ENCODE data around the gene PPM1H.

PPM1H gene

GRCh38 chr12:62840806-62841205 is 94.1 kb downstream of the PPM1H start:
- peaks cover 3% of the 10 kb centered on the region for H3K9me3 Mint-ChIP-seq
- H3K27ac Mint-ChIP-seq, result no peak overlapping the region
- DNase-seq, result no peak
- peaks cover 14% of the 10 kb centered on the region for H3K36me3 Mint-ChIP-seq (ENCODE audit: low read depth)
- H3K27me3 Mint-ChIP-seq (ENCODE audit: low read depth, poor library complexity), result no peaks in the 10 kb centered on the region
- no peak for TF ChIP-seq CTCF (IDR thresholded peaks at IDR 0.05)
- peaks cover 31% of the 10 kb centered on the region for H3K4me1 Mint-ChIP-seq
- H3K4me3 Mint-ChIP-seq, result no peak overlapping the region

- peaks cover 39% of the 10 kb centered on the region for H3K4me1 Mint-ChIP-seq
Observed at GRCh38 chr12:62839869-62840660, 94.9 kb downstream of the PPM1H start.

GRCh38 chr12:62834971-62835547 is 99.9 kb downstream of the PPM1H start:
- H3K4me3 Mint-ChIP-seq, result no peak overlapping the region
- H3K36me3 Mint-ChIP-seq (ENCODE audit: low read depth), result peaks cover 21% of the 10 kb centered on the region
- no peak for DNase-seq
- peak overlapping the region; percentile 75 for H3K27ac Mint-ChIP-seq
- no peak for TF ChIP-seq CTCF (IDR thresholded peaks at IDR 0.05)
- H3K27me3 Mint-ChIP-seq (ENCODE audit: low read depth, poor library complexity), result peaks cover 2% of the 10 kb centered on the region
- H3K4me1 Mint-ChIP-seq, result peaks cover 60% of the 10 kb centered on the region
- peaks cover 3% of the 10 kb centered on the region for H3K9me3 Mint-ChIP-seq

More at GRCh38 chr12:62839869-62840660, 94.9 kb downstream of the PPM1H start:
- H3K36me3 Mint-ChIP-seq (ENCODE audit: low read depth), result peaks cover 14% of the 10 kb centered on the region
- no peak overlapping the region for H3K4me3 Mint-ChIP-seq
- DNase-seq, result no peak
- H3K9me3 Mint-ChIP-seq, result peaks cover 3% of the 10 kb centered on the region
- no peak overlapping the region for H3K27ac Mint-ChIP-seq
- no peak for TF ChIP-seq CTCF (IDR thresholded peaks at IDR 0.05)
- no peaks in the 10 kb centered on the region for H3K27me3 Mint-ChIP-seq (ENCODE audit: low read depth, poor library complexity)

GRCh38 chr12:62834406-62834805 is 100.5 kb downstream of the PPM1H start:
- no peaks in the 10 kb centered on the region for H3K9me3 Mint-ChIP-seq

GRCh38 chr12:62833634-62834033 is 101.3 kb downstream of the PPM1H start:
- no peak for TF ChIP-seq CTCF (IDR thresholded peaks at IDR 0.05)
- peaks cover 2% of the 10 kb centered on the region for H3K27me3 Mint-ChIP-seq (ENCODE audit: low read depth, poor library complexity)
- H3K9me3 Mint-ChIP-seq, result no peaks in the 10 kb centered on the region
- H3K27ac Mint-ChIP-seq, result peak overlapping the region; percentile 41
- DNase-seq, result no peak
- peaks cover 60% of the 10 kb centered on the region for H3K4me1 Mint-ChIP-seq
- peaks cover 20% of the 10 kb centered on the region for H3K36me3 Mint-ChIP-seq (ENCODE audit: low read depth)
- H3K4me3 Mint-ChIP-seq, result peak overlapping the region; percentile 9

More at GRCh38 chr12:62834406-62834805, 100.5 kb downstream of the PPM1H start:
- Mint-ChIP-seq H3K27ac (peak overlapping the region; percentile 80), H3K4me3 (peak overlapping the region; percentile 25), H3K27me3 (ENCODE audit: low read depth, poor library complexity) (peaks cover 2% of the 10 kb centered on the region), H3K4me1 (peaks cover 60% of the 10 kb centered on the region), H3K36me3 (ENCODE audit: low read depth) (peaks cover 20% of the 10 kb centered on the region)
- peak; percentile 51 for DNase-seq
- no peak for TF ChIP-seq CTCF (IDR thresholded peaks at IDR 0.05)
